22Rv1 (cell line): ENCODE measurements around the gene HOXA3.

Source experiments
- ZFX ChIP-seq: fragments of 450-650 bp; IDR thresholded peaks from 2 replicates; pipeline ENCODE4 v1.6.1; 2017; ENCODE audit warnings: antibody characterized with exemption, borderline replicate concordance
- TF ChIP-seq, protein P1 (sequence below): fragments of 450-650 bp; IDR thresholded peaks from 2 replicates; pipeline ENCODE4 v1.5.1; 2017; ENCODE audit warnings: mild to moderate bottlenecking

DNA sequence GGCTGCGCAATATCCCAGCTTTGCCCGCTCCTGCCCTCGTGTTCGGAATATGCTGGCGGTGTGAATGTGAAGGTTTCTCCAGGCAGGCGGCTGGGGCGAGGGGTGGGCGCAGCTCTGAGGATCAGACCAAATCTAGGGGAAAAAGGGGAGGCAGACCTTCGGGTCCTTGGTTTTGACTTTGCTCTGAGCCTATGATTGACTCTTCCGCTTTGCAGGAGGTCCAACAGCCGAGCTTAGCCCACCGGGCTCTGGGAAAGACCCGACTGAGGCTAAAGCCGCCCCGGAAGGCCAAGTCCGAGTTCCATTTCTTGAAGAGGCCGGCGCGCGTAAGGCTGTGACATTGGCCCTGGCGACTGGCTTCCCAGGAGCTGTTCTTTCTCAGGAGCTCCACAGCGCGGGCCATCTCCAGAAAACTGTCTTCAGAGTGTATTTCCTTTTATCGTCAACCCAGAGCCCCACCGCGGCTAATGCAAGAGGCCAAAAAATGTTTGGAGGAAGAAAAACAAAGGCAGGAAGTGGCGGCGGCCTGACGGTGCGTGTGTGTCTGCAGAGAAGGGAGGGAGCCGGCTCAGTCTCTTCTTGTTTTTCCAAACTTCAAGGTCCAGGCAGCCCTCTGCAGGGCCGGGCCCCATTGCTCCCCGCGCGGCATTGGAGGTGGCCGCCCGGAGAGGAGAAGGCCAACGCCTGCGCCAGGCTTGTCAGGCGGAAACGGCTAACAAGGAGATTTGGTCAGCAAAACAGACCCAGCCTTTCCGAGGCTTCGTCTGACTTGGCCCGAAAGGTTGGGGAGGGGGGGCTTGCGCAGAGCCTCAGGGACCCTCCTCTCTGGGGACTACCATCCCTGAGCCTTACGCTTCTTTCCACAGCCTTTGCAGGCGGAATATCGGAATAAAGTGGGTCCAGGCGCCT, 36.3 kb upstream of the HOXA3 start:
- TF ChIP-seq, protein P1, sequence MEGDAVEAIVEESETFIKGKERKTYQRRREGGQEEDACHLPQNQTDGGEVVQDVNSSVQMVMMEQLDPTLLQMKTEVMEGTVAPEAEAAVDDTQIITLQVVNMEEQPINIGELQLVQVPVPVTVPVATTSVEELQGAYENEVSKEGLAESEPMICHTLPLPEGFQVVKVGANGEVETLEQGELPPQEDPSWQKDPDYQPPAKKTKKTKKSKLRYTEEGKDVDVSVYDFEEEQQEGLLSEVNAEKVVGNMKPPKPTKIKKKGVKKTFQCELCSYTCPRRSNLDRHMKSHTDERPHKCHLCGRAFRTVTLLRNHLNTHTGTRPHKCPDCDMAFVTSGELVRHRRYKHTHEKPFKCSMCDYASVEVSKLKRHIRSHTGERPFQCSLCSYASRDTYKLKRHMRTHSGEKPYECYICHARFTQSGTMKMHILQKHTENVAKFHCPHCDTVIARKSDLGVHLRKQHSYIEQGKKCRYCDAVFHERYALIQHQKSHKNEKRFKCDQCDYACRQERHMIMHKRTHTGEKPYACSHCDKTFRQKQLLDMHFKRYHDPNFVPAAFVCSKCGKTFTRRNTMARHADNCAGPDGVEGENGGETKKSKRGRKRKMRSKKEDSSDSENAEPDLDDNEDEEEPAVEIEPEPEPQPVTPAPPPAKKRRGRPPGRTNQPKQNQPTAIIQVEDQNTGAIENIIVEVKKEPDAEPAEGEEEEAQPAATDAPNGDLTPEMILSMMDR, result no peak
- TF ChIP-seq ZFX, result no peak
